IMR-90 (cell line): ENCODE data around the gene ARHGEF3. TPM values are rescaled to one million over a fixed set of nuclear protein-coding genes. Genes with fewer than 3 reads are reported as not detected.

ENCODE experiments used
- ATAC-seq: fragments of 200-7000 bp; cut with Tn5 transposase; 2 replicates; pipeline ENCODE4 v1.9.1; 2020; ENCODE audit warnings: low read depth, mild to moderate bottlenecking, moderate library complexity
- BruUV-seq: library from RNA; stranded (reverse); fragments of 400-500 nt; replicated peaks from 2 replicates; lab custom pipeline; 2021; lab: Mats Ljungman, UMichigan
- CTCF ChIA-PET: fragments of 300-600 bp; formaldehyde crosslinking; extraction: SDS; loops from one replicate; lab custom pipeline; 2021; ENCODE audit warnings: antibody characterized with exemption; lab: Yijun Ruan, JAX
- POLR2A ChIA-PET: fragments of 300-600 bp; sonication (Branson Sonifier 250); formaldehyde crosslinking; loops from one replicate; lab custom pipeline; 2022; ENCODE audit warnings: antibody characterized with exemption; ENCODE audit not compliant: unreplicated experiment; lab: Charles Lee
- DNase-seq: peaks from one replicate; pipeline ENCODE4 v3.0.0; 2013
- H2AFZ ChIP-seq: replicated peaks from 2 replicates; pipeline ENCODE3; 2013; ENCODE audit warnings: low read length, mild to moderate bottlenecking; ENCODE audit not compliant: poor library complexity
- H2AK5ac ChIP-seq: 2 replicates; pipeline ENCODE4 v1.6.1; 2013; ENCODE audit warnings: low read depth, low read length, inconsistent platforms
- H2AK9ac ChIP-seq: replicated peaks from 2 replicates; pipeline ENCODE3; 2013; ENCODE audit warnings: mild to moderate bottlenecking, low read depth, low read length, moderate library complexity; ENCODE audit not compliant: poor library complexity
- H2BK120ac ChIP-seq: 2 replicates; pipeline ENCODE4 v1.6.1; 2013; ENCODE audit warnings: low read depth, low read length, inconsistent platforms
- H2BK15ac ChIP-seq: 3 replicates; pipeline ENCODE4 v1.6.1; 2013; ENCODE audit warnings: low read depth, low read length, inconsistent platforms
- H2BK20ac ChIP-seq: 2 replicates; pipeline ENCODE4 v1.6.1; 2013; ENCODE audit warnings: low read depth, mild to moderate bottlenecking, inconsistent platforms, low read length, moderate library complexity
- H2BK5ac ChIP-seq: 2 replicates; pipeline ENCODE4 v1.6.1; 2013; ENCODE audit warnings: mild to moderate bottlenecking, low read depth, low read length, inconsistent platforms; ENCODE audit not compliant: poor library complexity, severe bottlenecking
- H3K14ac ChIP-seq: replicated peaks from 2 replicates; pipeline ENCODE4 v1.6.1; 2013; ENCODE audit warnings: low read depth, low read length, inconsistent platforms
- H3K18ac ChIP-seq: 2 replicates; pipeline ENCODE4 v1.6.1; 2013; ENCODE audit warnings: low read depth, low read length, control low read depth
- H3K23ac ChIP-seq: 2 replicates; pipeline ENCODE4 v1.6.1; 2013; ENCODE audit warnings: low read depth, low read length, inconsistent platforms
- H3K27ac ChIP-seq: 2 replicates; pipeline ENCODE4 v1.5.1; 2013; ENCODE audit warnings: mild to moderate bottlenecking, control low read depth, low read length; ENCODE audit not compliant: insufficient read depth
- H3K27me3 ChIP-seq: 2 replicates; pipeline ENCODE4 v1.6.1; 2013; ENCODE audit warnings: low read length; ENCODE audit not compliant: control insufficient read depth, insufficient read depth
- H3K36me3 ChIP-seq: 2 replicates; pipeline ENCODE4 v1.6.1; 2013; ENCODE audit warnings: low read length, mixed read lengths; ENCODE audit not compliant: control insufficient read depth, insufficient read depth
- H3K4ac ChIP-seq: 2 replicates; pipeline ENCODE4 v1.6.1; 2013; ENCODE audit warnings: low read depth, low read length, inconsistent platforms
- H3K4me1 ChIP-seq: 2 replicates; pipeline ENCODE4 v1.6.1; 2013; ENCODE audit warnings: low read length, mixed read lengths; ENCODE audit not compliant: control insufficient read depth, insufficient read depth
- H3K4me2 ChIP-seq: 2 replicates; pipeline ENCODE4 v1.6.1; 2013; ENCODE audit warnings: low read depth, mild to moderate bottlenecking, control low read depth, low read length, moderate library complexity
- H3K4me3 ChIP-seq: 2 replicates; pipeline ENCODE4 v1.5.1; 2013; ENCODE audit warnings: low read depth, mild to moderate bottlenecking, control low read depth, low read length, moderate library complexity; ENCODE audit not compliant: insufficient read depth
- H3K56ac ChIP-seq: 2 replicates; pipeline ENCODE4 v1.6.1; 2013; ENCODE audit warnings: low read length, inconsistent platforms; ENCODE audit not compliant: insufficient read depth; ENCODE audit errors: extremely low read depth
- H3K79me1 ChIP-seq, 2 experiments: 2 replicates each; pipeline ENCODE4 v1.6.1; 2013; ENCODE audit warnings: low read length in 2 of 2, inconsistent platforms in 1 of 2, low read depth in 1 of 2
- H3K9ac ChIP-seq: 2 replicates; pipeline ENCODE4 v1.6.1; 2013; ENCODE audit warnings: low read depth, low read length, control low read depth
- H3K9me1 ChIP-seq: 2 replicates; pipeline ENCODE4 v1.6.1; 2013; ENCODE audit warnings: low read length, inconsistent platforms; ENCODE audit not compliant: insufficient read depth
- H3K9me3 ChIP-seq: 2 replicates; pipeline ENCODE4 v1.6.1; 2013; ENCODE audit warnings: low read length; ENCODE audit not compliant: control insufficient read depth, insufficient read depth
- H4K20me1 ChIP-seq: 2 replicates; pipeline ENCODE4 v1.6.1; 2013; ENCODE audit warnings: low read length, inconsistent platforms; ENCODE audit not compliant: insufficient read depth
- H4K5ac ChIP-seq: 2 replicates; pipeline ENCODE4 v1.6.1; 2013; ENCODE audit warnings: mild to moderate bottlenecking, low read depth, low read length, control low read depth
- H4K8ac ChIP-seq, 2 experiments: 2 replicates each; pipeline ENCODE4 v1.6.1; 2013; ENCODE audit warnings: low read depth in 2 of 2, low read length in 2 of 2, control low read depth in 1 of 2, inconsistent platforms in 1 of 2
- H4K91ac ChIP-seq: 2 replicates; pipeline ENCODE4 v1.6.1; 2013; ENCODE audit warnings: low read depth, low read length, inconsistent platforms; ENCODE audit not compliant: insufficient read depth
- CHD1 ChIP-seq: IDR thresholded peaks from 2 replicates; pipeline ENCODE4 v1.6.1; 2012; ENCODE audit warnings: low read depth, low read length, improper control_type of control experiment
- MAZ ChIP-seq: IDR thresholded peaks from 2 replicates; pipeline ENCODE4 v1.6.1; 2012; ENCODE audit warnings: low read depth, mild to moderate bottlenecking, low read length, improper control_type of control experiment, moderate library complexity, borderline replicate concordance
- MXI1 ChIP-seq: IDR thresholded peaks from 2 replicates; pipeline ENCODE4 v1.6.1; 2012; ENCODE audit warnings: low read depth, mild to moderate bottlenecking, low read length, moderate library complexity, borderline replicate concordance
- dilution Hi-C: fragments of 300-500 bp; cut with HindIII; formaldehyde crosslinking; loops from one replicate; pipeline ENCODE4 v1.14.3; 2018; ENCODE audit warnings: low sequenced_read_pairs; ENCODE audit not compliant: unreplicated experiment
- in situ Hi-C: fragments of 300-500 bp; cut with MboI; formaldehyde crosslinking; loops from 3 replicates; pipeline ENCODE4 v1.14.3; 2019; ENCODE audit warnings: low sequenced_read_pairs, inconsistent platforms, mixed read lengths
- intact Hi-C: fragments of 100-400 bp; cut with micrococcal nuclease; formaldehyde crosslinking; loops from 2 replicates; pipeline ENCODE4 v1.10.0; 2022
- polyA plus RNA-seq, 3 experiments: library from polyadenylated mRNA; depleted of rRNA; stranded (reverse); fragments of >200 nt; gene quantifications; 2 replicates each; pipeline ENCODE4 v1.2.3, GENCODE V29; 2012; ENCODE audit warnings: low replicate concordance in 1 of 3
- total RNA-seq: library from RNA; depleted of rRNA; stranded (reverse); fragments of >200 nt; gene quantifications from 2 replicates; pipeline ENCODE4 v1.2.3, GENCODE V29; 2012; rRNA removed

ARHGEF3 gene
- total and polyA plus RNA-seq, 2 of the 4 experiments (the other 2 are of a cell fraction) = 2.1 to 2.3 TPM

DNA sequence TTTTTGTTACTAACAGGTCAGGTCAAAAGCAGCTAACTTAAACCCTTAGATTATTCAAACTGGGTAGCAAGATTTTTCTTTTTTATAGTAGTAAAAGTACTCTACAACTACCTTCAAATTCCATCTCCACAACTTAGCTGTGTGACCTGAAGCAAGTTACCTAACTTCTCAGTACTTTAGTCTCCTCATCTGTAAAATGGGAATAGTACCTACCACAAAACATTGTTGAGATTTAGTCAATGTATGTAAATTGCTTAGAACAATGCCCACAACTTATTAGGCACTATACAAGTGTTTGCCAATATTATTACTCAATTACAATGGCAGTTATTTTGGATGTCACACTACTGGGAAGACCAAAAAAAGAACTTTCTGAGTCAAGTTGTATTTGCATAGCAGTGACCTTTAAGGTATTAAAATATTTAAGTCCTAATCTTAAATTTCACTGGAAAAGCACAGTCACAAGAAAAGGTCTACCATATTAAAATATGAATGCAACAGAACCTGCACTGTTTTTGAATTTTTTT, 121.6 kb downstream of the ARHGEF3 start:
- DNase-seq (no peak), ATAC-seq (no peak)
- no peak for TF ChIP-seq MAZ
- no peak for TF ChIP-seq MXI1
- TF ChIP-seq CHD1 = no peak
- POLR2A ChIA-PET = no interaction called here
- H3K4ac ChIP-seq = no peak overlapping the region
- H3K79me1 ChIP-seq = peaks cover 18 to 37% of the 10 kb centered on the region in 2 experiments
- H4K91ac ChIP-seq = no peak overlapping the region
- BruUV-seq = no TSS peak
- in situ Hi-C loops (no loop called here), intact Hi-C loops (no loop called here), dilution Hi-C loops (no loop called here)
- no peak overlapping the region for H2AK5ac ChIP-seq
- H2AFZ ChIP-seq = no peak overlapping the region
- no peaks in the 10 kb centered on the region for H3K27me3 ChIP-seq
- CTCF ChIA-PET = no interaction called here
- no peaks in the 10 kb centered on the region; the same call in 1 of the 2 replicates for H4K20me1 ChIP-seq
- H2BK5ac ChIP-seq = no peak overlapping the region
- no peaks in the 10 kb centered on the region for H3K4me1 ChIP-seq
- no peak overlapping the region for H4K8ac ChIP-seq
- H3K23ac ChIP-seq = no peak overlapping the region
- H3K36me3 ChIP-seq = peaks cover 3% of the 10 kb centered on the region
- no peak overlapping the region for H4K5ac ChIP-seq
- H3K18ac ChIP-seq = no peak overlapping the region
- peaks cover 7% of the 10 kb centered on the region for H3K9me3 ChIP-seq
- no peak overlapping the region for H2AK9ac ChIP-seq
- no peaks in the 10 kb centered on the region for H3K9me1 ChIP-seq
- no peak overlapping the region for H3K56ac ChIP-seq
- no peak overlapping the region for H2BK20ac ChIP-seq
- no peak overlapping the region for H3K14ac ChIP-seq
- H2BK15ac ChIP-seq = no peak overlapping the region
- no peak overlapping the region for H2BK120ac ChIP-seq
- H3K4me2 ChIP-seq = no peak overlapping the region
- H3K9ac ChIP-seq = no peak overlapping the region
- H3K4me3 ChIP-seq = no peak overlapping the region
- no peak overlapping the region for H3K27ac ChIP-seq

Other genes with a start within 250 kb of the ARHGEF3 start
- gene CCDC66, start 244.8 kb downstream of the ARHGEF3 start, total RNA-seq = 9.1 and 12.2 TPM in 2 replicates
- gene CCDC66, start 244.8 kb downstream of the ARHGEF3 start, polyA plus RNA-seq (2012; rRNA removed) = 3.7 and 6.0 TPM in 2 replicates
- 28.5 and 48.6 TPM in 2 replicates for gene TASOR, start 118.7 kb downstream of the ARHGEF3 start, total RNA-seq
- 10.4 and 13.3 TPM in 2 replicates for gene TASOR, start 118.7 kb downstream of the ARHGEF3 start, polyA plus RNA-seq (2012; rRNA removed)